GM19023 (cell line): Measurements from ENCODE around the gene RCL1.

Experiments used
- ATAC-seq: cut with Tn5 transposase; IDR thresholded peaks from one replicate; pipeline ENCODE4 v1.9.1; 2021; ENCODE audit warnings: mild to moderate bottlenecking, moderate library complexity; ENCODE audit not compliant: unreplicated experiment

RCL1 gene

GRCh38 chr9:4805191-4805918, 12.6 kb downstream of the RCL1 start:
- no peak for ATAC-seq

- no peak for ATAC-seq
Measured at GRCh38 chr9:4810565-4810964, 17.8 kb downstream of the RCL1 start.

GRCh38 chr9:4811824-4812223, 19.1 kb downstream of the RCL1 start:
- ATAC-seq: no peak

- no peak for ATAC-seq
Measured at GRCh38 chr9:4812858-4813257, 20.1 kb downstream of the RCL1 start.

GRCh38 chr9:4814913-4815312, 22.2 kb downstream of the RCL1 start:
- no peak for ATAC-seq

- ATAC-seq: no peak
Measured at GRCh38 chr9:4815381-4815956, 22.7 kb downstream of the RCL1 start.

GRCh38 chr9:4820168-4820567, 27.4 kb downstream of the RCL1 start:
- ATAC-seq: no peak

- no peak for ATAC-seq
Measured at GRCh38 chr9:4821133-4821532, 28.4 kb downstream of the RCL1 start.

- no peak for ATAC-seq
Measured at GRCh38 chr9:4822057-4822456, 29.3 kb downstream of the RCL1 start.

- ATAC-seq: no peak
Measured at GRCh38 chr9:4826417-4827166, 33.8 kb downstream of the RCL1 start.

- ATAC-seq: no peak
Measured at GRCh38 chr9:4827224-4827623, 34.5 kb downstream of the RCL1 start.

- ATAC-seq: no peak
Measured at GRCh38 chr9:4828761-4829160, 36.0 kb downstream of the RCL1 start.

- ATAC-seq: no peak
Measured at GRCh38 chr9:4829969-4830368, 37.2 kb downstream of the RCL1 start.

- no peak for ATAC-seq
Measured at GRCh38 chr9:4830699-4831098, 38.0 kb downstream of the RCL1 start.

GRCh38 chr9:4831119-4831518, 38.4 kb downstream of the RCL1 start:
- no peak for ATAC-seq

- no peak for ATAC-seq
Measured at GRCh38 chr9:4831944-4832343, 39.2 kb downstream of the RCL1 start.

- ATAC-seq: no peak
Measured at GRCh38 chr9:4832786-4833579, 40.2 kb downstream of the RCL1 start.

- ATAC-seq: no peak
Measured at GRCh38 chr9:4833781-4834560, 41.2 kb downstream of the RCL1 start.

GRCh38 chr9:4836676-4837075, 43.9 kb downstream of the RCL1 start:
- ATAC-seq: no peak
